ENCODE data around the gene PLXDC2.
"Not testable (repeated sequence)": the region's sequence is repeated elsewhere in the genome, so short reads cannot be mapped to it uniquely, and the experiment has no call there.

PLXDC2 gene

DNA sequence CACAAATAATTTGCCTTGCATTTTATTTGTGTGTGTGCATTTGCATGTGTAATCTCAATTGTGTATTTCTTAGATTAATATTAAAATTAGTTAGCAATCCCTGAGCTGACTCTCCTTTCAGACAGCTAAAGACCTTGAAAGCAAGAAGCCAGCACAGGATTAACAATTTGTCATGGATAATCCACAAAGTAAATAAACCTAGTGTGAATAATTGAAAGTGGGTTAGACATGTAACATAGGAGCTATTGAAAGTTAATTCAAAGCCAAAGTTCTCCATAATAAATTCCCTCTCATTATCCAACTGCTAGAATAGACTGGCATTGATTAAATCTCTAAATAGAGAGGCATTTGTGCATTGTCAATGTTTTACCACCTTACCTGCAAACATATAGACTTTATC is 326.1 kb downstream of the PLXDC2 start:
- no peak for DNase-seq

DNA sequence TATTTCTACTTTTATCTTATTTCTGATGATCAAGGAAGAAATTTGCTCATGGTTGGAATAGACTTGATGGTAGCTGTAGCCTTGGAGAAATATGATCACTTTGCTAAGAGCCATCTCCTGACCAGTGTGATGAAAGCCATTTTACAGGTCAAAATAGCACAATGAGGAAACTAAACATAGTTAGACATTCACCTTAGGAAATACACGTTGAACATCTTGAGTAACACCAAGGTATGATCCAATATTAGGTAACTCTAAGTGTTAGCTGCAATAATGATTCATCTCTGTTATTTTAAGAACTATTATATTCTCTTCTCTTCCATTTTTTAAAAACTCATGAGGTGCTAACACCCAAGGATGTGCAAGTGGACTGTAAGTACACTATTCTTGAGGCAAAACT is 328.0 kb downstream of the PLXDC2 start:
- no peak for DNase-seq

GRCh38 chr10:20146004-20146403 is 329.8 kb downstream of the PLXDC2 start:
- DNase-seq = no peak

DNA sequence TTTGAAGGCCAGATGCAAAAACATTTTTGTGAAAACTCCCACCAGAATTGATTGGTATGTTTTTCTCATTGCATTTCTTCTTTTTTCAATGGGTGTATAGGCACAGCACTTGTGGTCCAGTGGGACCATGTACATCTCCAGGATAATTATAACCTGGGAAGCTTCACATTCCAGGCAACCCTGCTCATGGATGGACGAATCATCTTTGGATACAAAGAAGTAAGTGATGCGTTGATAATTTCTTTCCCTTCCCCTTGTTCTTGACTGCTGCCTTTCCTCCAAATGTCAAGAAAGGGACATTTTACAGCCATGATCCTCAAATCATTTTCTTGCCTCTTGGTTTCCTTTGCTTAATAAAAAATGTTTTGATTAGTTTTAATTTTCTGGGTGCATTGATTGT is 331.5 kb downstream of the PLXDC2 start:
- DNase-seq = no peak

DNA sequence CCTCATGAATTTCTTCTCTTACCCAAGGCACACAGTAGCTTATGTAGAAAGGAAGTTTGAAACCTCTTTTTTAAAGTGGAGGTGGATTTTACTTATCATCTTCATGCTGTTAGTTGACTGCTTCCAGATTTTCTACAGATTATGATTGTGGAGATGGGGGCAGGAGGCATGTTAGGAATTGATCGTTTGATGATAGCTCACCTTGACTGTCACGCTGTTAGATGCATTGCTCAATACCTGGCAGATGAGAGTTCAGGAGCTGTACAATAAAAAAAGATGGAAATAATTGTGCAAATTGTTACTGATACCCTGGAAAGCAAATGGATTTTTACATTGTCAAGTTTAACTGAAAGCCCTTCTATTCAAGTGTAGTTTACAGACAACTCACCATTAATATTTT is 340.3 kb downstream of the PLXDC2 start:
- DNase-seq = no peak

DNA sequence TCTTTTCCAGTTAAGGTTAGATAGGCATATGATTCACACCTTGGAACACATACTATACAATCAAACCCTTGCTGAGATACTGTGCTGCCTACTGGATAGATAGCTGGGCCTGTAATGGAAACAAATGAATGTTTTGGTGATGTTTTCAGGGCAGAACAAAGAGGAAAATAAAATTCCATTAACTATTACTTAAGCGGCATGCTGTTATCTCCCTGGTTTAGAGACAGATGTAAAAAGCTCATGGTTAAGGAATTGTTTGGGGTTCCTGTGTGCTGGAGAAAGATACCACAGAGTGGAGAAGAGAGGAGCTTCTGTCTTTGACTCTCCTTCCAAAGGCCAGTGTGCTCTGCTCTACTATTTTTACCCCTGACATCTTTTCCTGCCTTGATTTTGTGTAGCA is 341.1 kb downstream of the PLXDC2 start:
- no peak for DNase-seq

- no peak for DNase-seq
Observed at GRCh38 chr10:20158086-20158485, 341.9 kb downstream of the PLXDC2 start.

- no peak for DNase-seq
Observed at GRCh38 chr10:20162123-20162522, 345.9 kb downstream of the PLXDC2 start.

- no peak for DNase-seq
Observed at GRCh38 chr10:20166096-20166675, 350.0 kb downstream of the PLXDC2 start.

DNA sequence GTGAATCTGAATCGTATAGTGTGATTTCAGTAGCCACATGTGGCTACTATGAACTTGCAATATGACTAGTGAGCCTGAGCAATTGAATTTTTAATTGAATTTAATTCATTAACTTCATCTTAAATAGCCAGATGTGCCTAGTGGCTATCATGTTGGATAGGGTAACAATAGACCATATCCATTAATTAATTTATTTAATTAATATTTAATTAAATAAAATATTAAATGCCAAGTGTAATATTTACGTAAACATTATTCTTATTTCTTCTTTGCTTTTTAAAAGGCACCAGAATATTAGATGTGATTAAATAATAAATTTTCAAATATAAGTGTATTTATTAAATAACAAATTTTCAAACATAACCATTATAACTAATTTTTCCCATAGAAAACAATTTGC is 354.4 kb downstream of the PLXDC2 start:
- no peak for DNase-seq

- DNase-seq = no peak
Observed at GRCh38 chr10:20173046-20173445, 356.8 kb downstream of the PLXDC2 start.

DNA sequence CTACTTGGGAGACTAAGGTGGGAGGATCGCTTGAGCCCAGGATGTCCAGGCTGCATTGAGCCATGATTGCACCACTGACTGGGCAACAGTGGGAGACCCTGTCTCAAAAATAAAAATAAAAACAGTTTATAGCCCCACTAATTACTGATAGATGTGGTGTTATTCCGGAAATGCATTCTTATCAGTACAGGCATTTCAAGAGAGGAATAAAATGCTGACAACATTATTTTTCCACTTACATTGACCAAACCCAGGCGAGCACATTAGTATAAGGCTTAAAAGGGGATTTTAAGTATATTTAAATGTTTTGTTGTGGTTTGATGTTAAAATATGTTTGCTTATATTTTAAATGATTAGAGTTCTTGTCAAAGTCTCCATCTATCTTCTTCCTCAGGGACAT is 359.5 kb downstream of the PLXDC2 start:
- DNase-seq = no peak

DNA sequence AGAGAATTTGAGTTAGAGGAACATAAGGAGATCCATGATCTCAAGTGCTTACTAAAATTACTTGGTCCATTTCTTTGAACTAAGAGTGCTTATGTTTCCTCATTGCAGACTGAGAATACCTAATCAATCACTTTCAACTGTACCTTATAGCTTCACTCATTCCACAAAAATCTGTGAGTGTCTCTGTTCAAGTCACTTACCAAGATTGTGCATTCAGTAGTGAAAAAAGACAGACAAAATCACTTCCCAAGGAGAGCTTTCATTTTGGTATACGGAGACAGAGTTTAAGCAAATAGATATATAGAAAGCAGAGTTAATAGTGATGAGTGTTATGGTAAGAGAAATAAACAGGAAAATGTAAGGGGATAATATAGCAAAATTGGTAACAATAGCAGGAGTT is 364.5 kb downstream of the PLXDC2 start:
- no peak for DNase-seq

- no peak for DNase-seq
Observed at GRCh38 chr10:20181434-20181833, 365.2 kb downstream of the PLXDC2 start.

DNA sequence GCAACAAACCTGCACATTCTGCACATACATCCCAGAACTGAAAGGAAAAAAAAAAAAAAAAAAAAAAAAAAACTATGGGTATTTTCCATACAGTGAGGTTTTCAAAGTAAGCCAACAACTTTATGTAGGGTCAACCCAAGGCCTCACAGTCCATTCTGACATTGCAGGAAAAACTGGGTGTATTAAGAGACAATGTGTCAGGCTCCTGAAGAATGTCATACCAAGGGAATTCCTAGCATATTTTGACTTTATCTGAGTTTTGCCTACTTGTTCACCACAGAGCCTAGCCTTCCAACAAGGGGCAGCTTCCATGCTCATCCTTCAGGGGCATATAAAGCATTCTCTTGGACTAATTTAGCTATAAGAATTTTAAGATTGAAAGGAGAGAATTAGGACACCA is 368.9 kb downstream of the PLXDC2 start:
- DNase-seq = no peak

GRCh38 chr10:20191392-20191791 is 375.2 kb downstream of the PLXDC2 start:
- DNase-seq = not testable (repeated sequence)

GRCh38 chr10:20195076-20195475 is 378.8 kb downstream of the PLXDC2 start:
- DNase-seq = no peak

DNA sequence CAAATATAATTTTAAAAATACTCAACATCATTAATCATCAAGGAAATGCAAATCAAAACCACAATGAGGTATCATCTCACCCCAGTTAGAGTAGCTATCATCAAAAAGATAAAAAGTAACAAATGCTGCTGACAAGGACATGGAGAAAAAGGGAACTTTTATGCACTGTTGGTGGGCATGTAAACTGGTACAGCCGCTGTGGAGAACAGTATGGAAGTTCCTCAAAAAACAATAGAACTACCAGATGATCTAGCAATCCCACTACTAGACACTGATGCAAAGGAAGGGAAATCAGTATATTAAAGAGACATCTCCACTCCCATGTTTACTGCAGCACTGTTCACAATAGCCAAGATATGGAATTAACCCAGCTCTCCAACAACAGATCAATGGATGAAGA is 384.5 kb downstream of the PLXDC2 start:
- no peak for DNase-seq

DNA sequence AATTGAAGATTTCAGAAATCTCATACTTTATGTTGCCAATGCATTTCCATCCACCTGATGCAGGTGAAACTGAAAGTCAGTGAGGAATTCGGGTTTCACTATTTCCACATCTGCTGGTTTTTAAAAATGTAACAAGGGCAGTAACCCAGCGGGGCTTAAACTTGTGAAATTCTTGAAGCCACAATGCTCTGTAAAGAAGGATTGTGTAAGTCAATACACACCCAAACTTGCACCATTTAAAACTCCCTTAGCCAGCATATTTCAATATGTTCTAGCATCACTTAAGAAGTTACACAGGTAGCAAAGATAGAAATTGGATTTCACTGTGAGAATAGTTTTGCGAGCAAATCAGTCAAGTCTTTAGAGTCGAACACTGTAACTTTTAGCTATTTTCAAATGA is 386.1 kb downstream of the PLXDC2 start:
- DNase-seq = no peak

- no peak for DNase-seq
Observed at GRCh38 chr10:20207653-20208052, 391.4 kb downstream of the PLXDC2 start.

GRCh38 chr10:20209098-20209497 is 392.9 kb downstream of the PLXDC2 start:
- not testable (repeated sequence) for DNase-seq

GRCh38 chr10:20215547-20216152 is 399.4 kb downstream of the PLXDC2 start:
- DNase-seq = no peak

- DNase-seq = no peak
Observed at GRCh38 chr10:20221356-20221755, 405.1 kb downstream of the PLXDC2 start.

GRCh38 chr10:20228729-20229128 is 412.5 kb downstream of the PLXDC2 start:
- DNase-seq = no peak

GRCh38 chr10:20232079-20232705 is 416.0 kb downstream of the PLXDC2 start:
- DNase-seq = no peak
